SK-N-SH treated with all-trans-retinoic acid at 6 μM for 48 hours (cell line): ENCODE data around the gene SYNJ1.

Experiments used
- CSDC2 ChIP-seq: fragments of 250-450 bp; sonication (Bioruptor Pico); IDR thresholded peaks from 2 replicates; pipeline ENCODE4 v1.5.0; 2020; ENCODE audit warnings: mild to moderate bottlenecking, moderate library complexity
- RARB ChIP-seq: fragments of 250-450 bp; sonication (Bioruptor Pico); IDR thresholded peaks from 2 replicates; pipeline ENCODE4 v1.8.0; 2021; ENCODE audit warnings: mild to moderate bottlenecking, moderate library complexity
- TOX ChIP-seq: fragments of 250-450 bp; sonication (Bioruptor Pico); IDR thresholded peaks from 2 replicates; pipeline ENCODE4 v1.8.0; 2021; ENCODE audit warnings: mild to moderate bottlenecking, moderate library complexity, borderline replicate concordance
- ZFP3 ChIP-seq: fragments of 250-450 bp; sonication (Bioruptor Pico); IDR thresholded peaks from 2 replicates; pipeline ENCODE4 v1.5.0; 2020; ENCODE audit warnings: mild to moderate bottlenecking, moderate library complexity
- ZNF70 ChIP-seq: fragments of 450-650 bp; formaldehyde crosslinking; IDR thresholded peaks from 2 replicates; pipeline ENCODE4 v1.5.0; 2020; ENCODE audit warnings: mild to moderate bottlenecking, moderate library complexity
- TF ChIP-seq, protein P1 (sequence below): fragments of 250-450 bp; sonication (Bioruptor Pico); IDR thresholded peaks from 2 replicates; pipeline ENCODE4 v1.8.0; 2020; ENCODE audit warnings: mild to moderate bottlenecking, moderate library complexity, borderline replicate concordance
- TF ChIP-seq, protein P2 (sequence below): fragments of 250-450 bp; sonication (Bioruptor Pico); IDR thresholded peaks from 2 replicates; pipeline ENCODE4 v1.5.1; 2020; ENCODE audit warnings: low read depth, mild to moderate bottlenecking, moderate library complexity
- TF ChIP-seq, protein P3 (sequence below): fragments of 250-450 bp; sonication (Bioruptor Pico); IDR thresholded peaks from 2 replicates; pipeline ENCODE4 v1.5.0; 2020; ENCODE audit warnings: mild to moderate bottlenecking, moderate library complexity
- TF ChIP-seq, protein P4 (sequence below): fragments of 250-450 bp; sonication (Bioruptor Pico); IDR thresholded peaks from 2 replicates; pipeline ENCODE4 v1.5.1; 2021; ENCODE audit warnings: mild to moderate bottlenecking, moderate library complexity

DNA sequence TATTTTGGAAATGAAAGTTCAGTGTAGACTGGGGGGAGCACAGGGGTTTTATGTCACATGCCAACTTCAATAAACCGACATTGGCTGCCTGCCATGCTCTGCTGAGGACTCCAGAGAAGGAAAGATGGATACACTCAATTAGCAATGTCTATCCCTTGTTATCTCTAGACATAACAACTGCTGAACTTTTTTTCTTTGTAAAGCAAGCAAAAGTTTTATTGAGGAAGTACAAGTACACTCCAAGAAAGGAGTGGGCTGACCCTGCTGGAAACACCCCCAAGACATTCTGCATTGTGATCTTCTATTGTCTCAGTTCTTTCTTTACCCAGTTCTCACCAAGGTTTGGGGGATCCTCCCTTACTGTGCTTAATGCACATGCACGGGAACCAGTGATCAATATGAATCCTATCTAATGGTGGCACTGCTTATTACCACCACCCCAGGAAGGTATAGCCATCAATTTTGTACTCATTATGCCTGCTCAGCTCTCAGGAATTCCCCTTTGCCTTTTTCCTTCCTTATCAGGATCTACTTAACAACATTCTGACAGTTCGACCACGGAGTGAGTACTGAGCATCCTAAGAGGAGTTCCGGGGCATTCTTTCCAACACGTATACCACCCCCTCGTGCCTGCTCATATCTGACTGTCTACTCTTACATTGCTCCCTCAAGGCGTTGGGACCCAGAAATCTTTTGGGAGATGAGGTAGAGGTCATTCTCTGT lies 28.7 kb downstream of the SYNJ1 start:
- TF ChIP-seq, protein P1, sequence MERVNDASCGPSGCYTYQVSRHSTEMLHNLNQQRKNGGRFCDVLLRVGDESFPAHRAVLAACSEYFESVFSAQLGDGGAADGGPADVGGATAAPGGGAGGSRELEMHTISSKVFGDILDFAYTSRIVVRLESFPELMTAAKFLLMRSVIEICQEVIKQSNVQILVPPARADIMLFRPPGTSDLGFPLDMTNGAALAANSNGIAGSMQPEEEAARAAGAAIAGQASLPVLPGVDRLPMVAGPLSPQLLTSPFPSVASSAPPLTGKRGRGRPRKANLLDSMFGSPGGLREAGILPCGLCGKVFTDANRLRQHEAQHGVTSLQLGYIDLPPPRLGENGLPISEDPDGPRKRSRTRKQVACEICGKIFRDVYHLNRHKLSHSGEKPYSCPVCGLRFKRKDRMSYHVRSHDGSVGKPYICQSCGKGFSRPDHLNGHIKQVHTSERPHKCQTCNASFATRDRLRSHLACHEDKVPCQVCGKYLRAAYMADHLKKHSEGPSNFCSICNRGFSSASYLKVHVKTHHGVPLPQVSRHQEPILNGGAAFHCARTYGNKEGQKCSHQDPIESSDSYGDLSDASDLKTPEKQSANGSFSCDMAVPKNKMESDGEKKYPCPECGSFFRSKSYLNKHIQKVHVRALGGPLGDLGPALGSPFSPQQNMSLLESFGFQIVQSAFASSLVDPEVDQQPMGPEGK (CRISPR knock-in tag): no peak
- TF ChIP-seq ZNF70 (CRISPR knock-in tag) (no peak), CSDC2 (no peak), ZFP3 (no peak), TOX (CRISPR knock-in tag) (no peak), RARB (no peak)
- TF ChIP-seq, protein P2, sequence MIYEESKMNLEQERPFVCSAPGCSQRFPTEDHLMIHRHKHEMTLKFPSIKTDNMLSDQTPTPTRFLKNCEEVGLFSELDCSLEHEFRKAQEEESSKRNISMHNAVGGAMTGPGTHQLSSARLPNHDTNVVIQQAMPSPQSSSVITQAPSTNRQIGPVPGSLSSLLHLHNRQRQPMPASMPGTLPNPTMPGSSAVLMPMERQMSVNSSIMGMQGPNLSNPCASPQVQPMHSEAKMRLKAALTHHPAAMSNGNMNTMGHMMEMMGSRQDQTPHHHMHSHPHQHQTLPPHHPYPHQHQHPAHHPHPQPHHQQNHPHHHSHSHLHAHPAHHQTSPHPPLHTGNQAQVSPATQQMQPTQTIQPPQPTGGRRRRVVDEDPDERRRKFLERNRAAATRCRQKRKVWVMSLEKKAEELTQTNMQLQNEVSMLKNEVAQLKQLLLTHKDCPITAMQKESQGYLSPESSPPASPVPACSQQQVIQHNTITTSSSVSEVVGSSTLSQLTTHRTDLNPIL (CRISPR knock-in tag): no peak
- TF ChIP-seq, protein P3, sequence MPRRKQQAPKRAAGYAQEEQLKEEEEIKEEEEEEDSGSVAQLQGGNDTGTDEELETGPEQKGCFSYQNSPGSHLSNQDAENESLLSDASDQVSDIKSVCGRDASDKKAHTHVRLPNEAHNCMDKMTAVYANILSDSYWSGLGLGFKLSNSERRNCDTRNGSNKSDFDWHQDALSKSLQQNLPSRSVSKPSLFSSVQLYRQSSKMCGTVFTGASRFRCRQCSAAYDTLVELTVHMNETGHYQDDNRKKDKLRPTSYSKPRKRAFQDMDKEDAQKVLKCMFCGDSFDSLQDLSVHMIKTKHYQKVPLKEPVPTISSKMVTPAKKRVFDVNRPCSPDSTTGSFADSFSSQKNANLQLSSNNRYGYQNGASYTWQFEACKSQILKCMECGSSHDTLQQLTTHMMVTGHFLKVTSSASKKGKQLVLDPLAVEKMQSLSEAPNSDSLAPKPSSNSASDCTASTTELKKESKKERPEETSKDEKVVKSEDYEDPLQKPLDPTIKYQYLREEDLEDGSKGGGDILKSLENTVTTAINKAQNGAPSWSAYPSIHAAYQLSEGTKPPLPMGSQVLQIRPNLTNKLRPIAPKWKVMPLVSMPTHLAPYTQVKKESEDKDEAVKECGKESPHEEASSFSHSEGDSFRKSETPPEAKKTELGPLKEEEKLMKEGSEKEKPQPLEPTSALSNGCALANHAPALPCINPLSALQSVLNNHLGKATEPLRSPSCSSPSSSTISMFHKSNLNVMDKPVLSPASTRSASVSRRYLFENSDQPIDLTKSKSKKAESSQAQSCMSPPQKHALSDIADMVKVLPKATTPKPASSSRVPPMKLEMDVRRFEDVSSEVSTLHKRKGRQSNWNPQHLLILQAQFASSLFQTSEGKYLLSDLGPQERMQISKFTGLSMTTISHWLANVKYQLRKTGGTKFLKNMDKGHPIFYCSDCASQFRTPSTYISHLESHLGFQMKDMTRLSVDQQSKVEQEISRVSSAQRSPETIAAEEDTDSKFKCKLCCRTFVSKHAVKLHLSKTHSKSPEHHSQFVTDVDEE (CRISPR knock-in tag): no peak
- TF ChIP-seq, protein P4, sequence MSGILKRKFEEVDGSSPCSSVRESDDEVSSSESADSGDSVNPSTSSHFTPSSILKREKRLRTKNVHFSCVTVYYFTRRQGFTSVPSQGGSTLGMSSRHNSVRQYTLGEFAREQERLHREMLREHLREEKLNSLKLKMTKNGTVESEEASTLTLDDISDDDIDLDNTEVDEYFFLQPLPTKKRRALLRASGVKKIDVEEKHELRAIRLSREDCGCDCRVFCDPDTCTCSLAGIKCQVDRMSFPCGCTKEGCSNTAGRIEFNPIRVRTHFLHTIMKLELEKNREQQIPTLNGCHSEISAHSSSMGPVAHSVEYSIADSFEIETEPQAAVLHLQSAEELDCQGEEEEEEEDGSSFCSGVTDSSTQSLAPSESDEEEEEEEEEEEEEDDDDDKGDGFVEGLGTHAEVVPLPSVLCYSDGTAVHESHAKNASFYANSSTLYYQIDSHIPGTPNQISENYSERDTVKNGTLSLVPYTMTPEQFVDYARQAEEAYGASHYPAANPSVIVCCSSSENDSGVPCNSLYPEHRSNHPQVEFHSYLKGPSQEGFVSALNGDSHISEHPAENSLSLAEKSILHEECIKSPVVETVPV (CRISPR knock-in tag): no peak
